ENCODE results near the gene PANX1.

PANX1 gene

DNA sequence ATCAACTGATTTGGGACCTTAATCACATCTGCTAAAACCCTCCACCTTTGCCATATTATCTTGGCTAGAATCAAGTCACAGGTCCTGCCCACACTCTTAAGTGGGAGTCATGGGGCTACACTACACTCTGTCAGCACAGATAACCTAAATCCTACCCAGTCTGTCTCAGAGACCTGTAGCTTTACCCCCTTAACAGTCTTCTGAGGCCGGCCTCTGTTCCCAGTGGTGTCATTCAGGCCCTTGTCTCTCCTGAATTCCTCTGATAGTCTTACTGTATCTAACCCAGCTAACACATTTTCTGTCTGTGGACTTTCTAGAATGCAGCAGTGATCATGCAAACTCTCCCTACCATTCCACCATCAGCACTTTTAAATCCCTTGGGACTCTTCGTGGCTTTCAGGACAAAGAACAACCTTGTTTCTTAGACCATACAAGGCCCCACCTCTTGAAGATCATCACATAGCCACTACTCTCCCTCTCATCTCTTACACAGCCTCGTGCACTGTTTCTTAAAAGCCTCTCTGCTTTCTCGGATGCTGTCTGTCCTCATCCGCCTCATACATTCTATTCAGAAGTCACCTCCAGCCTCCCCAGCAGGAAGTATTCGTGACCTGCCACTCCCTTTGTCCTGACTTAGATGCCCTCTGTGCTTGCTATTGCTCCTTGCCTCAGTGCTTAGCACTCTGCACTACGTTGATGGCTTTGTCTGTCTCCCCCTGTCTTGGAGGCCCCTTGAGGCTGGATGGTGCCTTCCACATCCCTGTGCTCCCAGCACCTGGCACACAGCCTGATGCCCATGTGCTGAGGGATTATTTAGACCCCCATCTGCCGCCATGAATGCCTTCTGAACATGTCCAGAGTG, 57.9 kb downstream of the PANX1 start:
- TF ChIP-seq POU2F2 (IDR thresholded peaks at IDR 0.05; ENCODE audit: low read depth, low read length), result no peak
- no peak for TF ChIP-seq PAX5 (IDR thresholded peaks at IDR 0.05; ENCODE audit: insufficient read depth, low read length, severe bottlenecking)
- TF ChIP-seq SPI1 (IDR thresholded peaks at IDR 0.05; ENCODE audit: low read depth, low read length), result no peak
- TF ChIP-seq POLR2AphosphoS5 (IDR thresholded peaks at IDR 0.05; ENCODE audit: low read depth, low read length), result no peak
- no peak for TF ChIP-seq POLR2A (IDR thresholded peaks at IDR 0.05; ENCODE audit: low read depth, low read length)
- TF ChIP-seq TAF1 (IDR thresholded peaks at IDR 0.05; ENCODE audit: low read depth, low read length), result no peak
- DNase-seq (ENCODE audit: insufficient read length, low spot score), result no peak
- no peak for FAIRE-seq

GRCh38 chr11:94193288-94193687, 64.6 kb downstream of the PANX1 start:
- no peak for TF ChIP-seq SPI1 (IDR thresholded peaks at IDR 0.05; ENCODE audit: low read depth, low read length)
- TF ChIP-seq POLR2A (IDR thresholded peaks at IDR 0.05; ENCODE audit: low read depth, low read length), result no peak
- no peak for TF ChIP-seq POU2F2 (IDR thresholded peaks at IDR 0.05; ENCODE audit: low read depth, low read length)
- FAIRE-seq, result no peak
- no peak for DNase-seq (ENCODE audit: insufficient read length, low spot score)

- DNase-seq (ENCODE audit: insufficient read length, low spot score) (no peak), FAIRE-seq (no peak)
- TF ChIP-seq POU2F2 (IDR thresholded peaks at IDR 0.05; ENCODE audit: low read depth, low read length) (no peak), SPI1 (IDR thresholded peaks at IDR 0.05; ENCODE audit: low read depth, low read length) (no peak)
Observed at GRCh38 chr11:94194712-94195111, 66.1 kb downstream of the PANX1 start.

DNA sequence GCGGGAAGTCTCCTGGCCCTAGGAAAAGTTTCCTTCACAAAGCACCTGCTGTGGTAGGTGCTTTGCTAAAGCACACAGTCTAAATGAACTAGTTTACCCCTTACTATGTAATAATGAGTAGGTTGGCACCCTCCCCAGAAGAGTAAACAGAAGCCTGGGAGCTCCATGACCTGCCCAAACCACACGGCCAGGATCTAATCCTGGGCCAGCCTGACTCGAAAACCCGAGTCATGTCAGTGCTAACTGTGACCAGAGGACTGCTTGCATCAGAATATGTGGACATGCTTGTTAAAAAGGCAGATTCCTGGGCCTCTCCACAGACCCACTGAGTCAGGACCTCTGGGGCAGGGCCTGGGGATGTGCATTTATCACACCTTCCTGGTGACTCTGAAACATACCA, 67.7 kb downstream of the PANX1 start:
- FAIRE-seq (no peak), DNase-seq (ENCODE audit: insufficient read length, low spot score) (no peak)
- TF ChIP-seq POU2F2 (IDR thresholded peaks at IDR 0.05; ENCODE audit: low read depth, low read length), result no peak
- no peak for TF ChIP-seq PAX5 (IDR thresholded peaks at IDR 0.05; ENCODE audit: insufficient read depth, low read length, severe bottlenecking)
- no peak for TF ChIP-seq SPI1 (IDR thresholded peaks at IDR 0.05; ENCODE audit: low read depth, low read length)
- TF ChIP-seq TAF1 (IDR thresholded peaks at IDR 0.05; ENCODE audit: low read depth, low read length), result no peak
- TF ChIP-seq POLR2A (IDR thresholded peaks at IDR 0.05; ENCODE audit: low read depth, low read length), result no peak
- TF ChIP-seq POLR2AphosphoS5 (IDR thresholded peaks at IDR 0.05; ENCODE audit: low read depth, low read length), result no peak

GRCh38 chr11:94198718-94199117, 70.1 kb downstream of the PANX1 start:
- DNase-seq (ENCODE audit: insufficient read length, low spot score), result no peak
- TF ChIP-seq PAX5 (IDR thresholded peaks at IDR 0.05; ENCODE audit: insufficient read depth, low read length, severe bottlenecking), result no peak
- TF ChIP-seq TAF1 (IDR thresholded peaks at IDR 0.05; ENCODE audit: low read depth, low read length), result no peak
- no peak for TF ChIP-seq POU2F2 (IDR thresholded peaks at IDR 0.05; ENCODE audit: low read depth, low read length)
- TF ChIP-seq POLR2A (IDR thresholded peaks at IDR 0.05; ENCODE audit: low read depth, low read length), result no peak
- TF ChIP-seq POLR2AphosphoS5 (IDR thresholded peaks at IDR 0.05; ENCODE audit: low read depth, low read length), result no peak
- no peak for TF ChIP-seq SPI1 (IDR thresholded peaks at IDR 0.05; ENCODE audit: low read depth, low read length)
- no peak for FAIRE-seq

DNA sequence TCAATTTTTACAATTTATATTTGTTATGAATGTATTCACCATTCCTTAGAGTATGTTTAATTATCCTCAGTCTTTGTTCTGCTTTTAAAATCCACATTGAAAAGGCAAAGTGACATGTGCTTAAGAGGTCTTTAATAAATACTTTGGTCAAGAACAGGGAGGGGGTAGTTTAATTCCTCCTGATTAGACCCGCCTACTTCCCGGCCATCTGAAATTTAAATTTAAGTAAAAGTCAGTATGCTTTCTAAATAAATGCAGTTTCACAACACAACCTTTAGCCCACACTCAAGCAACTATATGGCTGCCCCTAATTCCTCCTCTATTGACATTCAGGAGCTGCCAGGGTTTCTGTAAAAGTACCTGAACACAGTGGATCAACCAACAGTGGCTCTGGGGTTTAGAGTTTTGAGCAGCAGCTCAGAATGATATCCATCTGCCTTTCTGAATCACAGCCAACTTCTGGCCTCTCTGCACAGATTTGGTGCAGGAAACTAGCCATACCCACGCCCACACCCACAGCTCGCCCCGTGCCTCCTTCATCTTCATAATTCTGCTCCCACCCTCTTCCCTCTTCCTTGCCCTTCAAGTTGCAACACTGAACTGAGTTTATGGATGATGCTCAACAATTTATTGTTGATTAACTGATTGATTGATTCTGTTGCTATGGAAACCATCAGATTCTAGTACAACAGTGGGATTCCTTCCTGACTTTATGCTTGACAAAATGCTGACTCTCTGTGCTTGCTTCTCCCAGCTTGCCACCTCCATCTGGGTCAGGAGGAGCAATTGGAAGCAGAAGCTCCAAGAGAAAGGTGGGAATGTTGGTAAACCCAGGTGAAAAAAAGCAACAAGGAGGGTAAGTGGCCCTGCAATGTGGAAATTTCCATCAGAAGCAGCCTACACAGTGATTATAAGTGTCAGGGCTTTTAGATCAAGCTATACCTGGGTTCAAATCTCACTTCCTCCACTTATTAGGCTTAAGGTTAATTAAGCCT, 70.8 kb downstream of the PANX1 start:
- FAIRE-seq, result no peak
- TF ChIP-seq TAF1 (IDR thresholded peaks at IDR 0.05; ENCODE audit: low read depth, low read length) (no peak), PAX5 (IDR thresholded peaks at IDR 0.05; ENCODE audit: insufficient read depth, low read length, severe bottlenecking) (no peak), POLR2AphosphoS5 (IDR thresholded peaks at IDR 0.05; ENCODE audit: low read depth, low read length) (no peak), POU2F2 (IDR thresholded peaks at IDR 0.05; ENCODE audit: low read depth, low read length) (no peak), POLR2A (IDR thresholded peaks at IDR 0.05; ENCODE audit: low read depth, low read length) (no peak), SPI1 (IDR thresholded peaks at IDR 0.05; ENCODE audit: low read depth, low read length) (no peak)
- no peak for DNase-seq (ENCODE audit: insufficient read length, low spot score)

- DNase-seq (ENCODE audit: insufficient read length, low spot score) (no peak), FAIRE-seq (no peak)
- TF ChIP-seq POLR2AphosphoS5 (IDR thresholded peaks at IDR 0.05; ENCODE audit: low read depth, low read length) (no peak), TAF1 (IDR thresholded peaks at IDR 0.05; ENCODE audit: low read depth, low read length) (no peak), SPI1 (IDR thresholded peaks at IDR 0.05; ENCODE audit: low read depth, low read length) (no peak), POU2F2 (IDR thresholded peaks at IDR 0.05; ENCODE audit: low read depth, low read length) (no peak), POLR2A (IDR thresholded peaks at IDR 0.05; ENCODE audit: low read depth, low read length) (no peak), PAX5 (IDR thresholded peaks at IDR 0.05; ENCODE audit: insufficient read depth, low read length, severe bottlenecking) (no peak)
Observed at GRCh38 chr11:94201004-94201465, 72.4 kb downstream of the PANX1 start.

DNA sequence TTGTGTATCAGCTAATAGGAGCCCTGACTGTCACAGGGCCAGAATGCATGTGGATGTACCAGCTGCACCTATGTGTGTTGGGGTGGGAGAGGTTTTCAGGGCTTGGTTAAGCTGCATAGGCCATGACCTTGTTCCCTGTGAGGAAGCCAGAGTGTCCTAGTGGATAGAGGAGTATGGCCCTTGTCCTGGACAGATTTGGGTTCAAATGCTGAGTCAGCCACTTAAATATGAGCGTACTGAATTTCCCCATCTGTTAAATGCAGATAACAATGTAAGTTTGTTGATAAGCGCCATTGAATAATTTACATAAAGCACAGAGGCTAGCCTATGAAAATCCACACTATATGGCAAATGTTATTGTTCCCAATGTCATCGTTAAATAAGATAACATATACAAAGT, 74.4 kb downstream of the PANX1 start:
- DNase-seq (ENCODE audit: insufficient read length, low spot score) (no peak), FAIRE-seq (no peak)
- TF ChIP-seq POU2F2 (IDR thresholded peaks at IDR 0.05; ENCODE audit: low read depth, low read length), result no peak
- TF ChIP-seq SPI1 (IDR thresholded peaks at IDR 0.05; ENCODE audit: low read depth, low read length), result no peak
- TF ChIP-seq POLR2AphosphoS5 (IDR thresholded peaks at IDR 0.05; ENCODE audit: low read depth, low read length), result no peak
- TF ChIP-seq PAX5 (IDR thresholded peaks at IDR 0.05; ENCODE audit: insufficient read depth, low read length, severe bottlenecking), result no peak

DNA sequence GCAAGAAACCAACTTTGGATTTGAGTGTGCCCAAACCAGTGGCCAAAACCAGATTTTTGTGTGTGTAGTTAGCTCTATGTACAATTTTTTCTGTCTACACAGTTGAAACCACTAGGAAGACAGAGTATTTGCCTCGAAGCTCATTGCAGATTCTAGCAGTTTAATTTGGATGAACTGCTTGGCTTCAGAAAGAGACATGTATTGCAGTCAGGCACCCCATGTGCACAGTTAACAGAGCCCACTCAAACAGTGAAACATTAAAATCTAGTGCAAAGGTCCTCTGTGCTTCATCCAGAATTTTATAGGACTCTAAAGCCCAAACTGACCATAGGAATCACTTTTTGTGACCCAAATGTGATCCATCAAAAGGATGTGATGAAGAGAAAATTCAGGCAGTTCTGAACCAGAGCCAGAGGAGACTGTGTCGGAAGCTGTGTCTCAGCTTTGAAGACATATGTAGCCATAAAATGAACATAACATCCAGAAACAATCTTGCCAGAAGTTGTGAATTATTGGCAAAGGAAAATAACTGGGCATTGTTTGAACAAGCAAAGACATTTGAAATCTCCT, 82.7 kb downstream of the PANX1 start:
- TF ChIP-seq POLR2AphosphoS5 (IDR thresholded peaks at IDR 0.05; ENCODE audit: low read depth, low read length) (no peak), POU2F2 (IDR thresholded peaks at IDR 0.05; ENCODE audit: low read depth, low read length) (no peak), SPI1 (IDR thresholded peaks at IDR 0.05; ENCODE audit: low read depth, low read length) (no peak), TAF1 (IDR thresholded peaks at IDR 0.05; ENCODE audit: low read depth, low read length) (no peak), PAX5 (IDR thresholded peaks at IDR 0.05; ENCODE audit: insufficient read depth, low read length, severe bottlenecking) (no peak), POLR2A (IDR thresholded peaks at IDR 0.05; ENCODE audit: low read depth, low read length) (no peak)
- FAIRE-seq, result no peak

More for the DNA sequence above, 82.7 kb downstream of the PANX1 start:
- no peak for DNase-seq (ENCODE audit: insufficient read length, low spot score)

Measured in GM12891 (cell line).